SJCRH30 (cell line): ENCODE measurements around the gene IFNGR2. TPM values are rescaled to one million over a fixed set of nuclear protein-coding genes. Genes with fewer than 3 reads are reported as not detected.
"Not testable (repeated sequence)": the region's sequence is repeated elsewhere in the genome, so short reads cannot be mapped to it uniquely, and the experiment has no call there.

Source experiments
- DNase-seq, 2 experiments: peaks; one replicate each; pipeline ENCODE4 v3.0.0-alpha.2; 2015 to 2020
- H3K27ac ChIP-seq: fragments of 250-450 bp; sonication (Bioruptor Pico); 2 replicates; pipeline ENCODE4 v1.5.1; 2020; ENCODE audit warnings: mild to moderate bottlenecking, moderate library complexity
- H3K27me3 ChIP-seq: fragments of 250-450 bp; sonication (Bioruptor Pico); 2 replicates; pipeline ENCODE4 v1.5.1; 2020; ENCODE audit warnings: mild to moderate bottlenecking, moderate library complexity
- H3K36me3 ChIP-seq: fragments of 250-450 bp; sonication (Bioruptor Pico); 2 replicates; pipeline ENCODE4 v1.5.1; 2020; ENCODE audit warnings: mild to moderate bottlenecking, moderate library complexity
- H3K4me1 ChIP-seq: fragments of 250-450 bp; sonication (Bioruptor Pico); 2 replicates; pipeline ENCODE4 v1.5.1; 2020; ENCODE audit warnings: mild to moderate bottlenecking, moderate library complexity
- H3K4me3 ChIP-seq: fragments of 250-450 bp; sonication (Bioruptor Pico); 2 replicates; pipeline ENCODE4 v1.5.1; 2020; ENCODE audit warnings: mild to moderate bottlenecking, moderate library complexity
- H3K9me3 ChIP-seq: fragments of 250-450 bp; sonication (Bioruptor Pico); replicated peaks from 2 replicates; pipeline ENCODE4 v1.5.1; 2020; ENCODE audit warnings: mild to moderate bottlenecking, moderate library complexity
- total RNA-seq: library from RNA; depleted of rRNA; stranded (reverse); fragments of >200 nt; shearing (Covaris generic); gene quantifications from 2 replicates; pipeline ENCODE4 v1.2.3, GENCODE V29; 2014

The IFNGR2 gene
- total RNA-seq, 1 experiment from 2014 or later = 67.1 TPM

DNA sequence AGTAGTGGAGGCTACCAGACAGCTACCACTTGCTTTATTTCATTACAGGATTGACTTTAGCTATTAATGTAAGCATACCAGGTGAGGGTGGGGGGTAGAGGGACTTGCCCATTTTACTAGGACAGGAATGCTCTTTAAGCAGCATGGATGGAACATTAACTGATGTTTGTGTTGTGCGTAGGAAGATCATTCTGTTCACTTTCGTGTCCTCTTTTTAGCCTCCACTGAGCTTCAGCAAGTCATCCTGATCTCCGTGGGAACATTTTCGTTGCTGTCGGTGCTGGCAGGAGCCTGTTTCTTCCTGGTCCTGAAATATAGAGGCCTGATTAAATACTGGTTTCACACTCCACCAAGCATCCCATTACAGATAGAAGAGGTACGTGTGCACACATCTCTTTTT is 29.3 kb downstream of the IFNGR2 start:
- Histone ChIP-seq H3K27me3 (no peaks in the 10 kb centered on the region), H3K4me3 (no peak overlapping the region), H3K36me3 (peaks cover 59% of the 10 kb centered on the region), H3K27ac (no peak overlapping the region), H3K4me1 (no peaks in the 10 kb centered on the region; the same call in 1 of the 2 replicates), H3K9me3 (no peaks in the 10 kb centered on the region)
- no peak for DNase-seq

DNA sequence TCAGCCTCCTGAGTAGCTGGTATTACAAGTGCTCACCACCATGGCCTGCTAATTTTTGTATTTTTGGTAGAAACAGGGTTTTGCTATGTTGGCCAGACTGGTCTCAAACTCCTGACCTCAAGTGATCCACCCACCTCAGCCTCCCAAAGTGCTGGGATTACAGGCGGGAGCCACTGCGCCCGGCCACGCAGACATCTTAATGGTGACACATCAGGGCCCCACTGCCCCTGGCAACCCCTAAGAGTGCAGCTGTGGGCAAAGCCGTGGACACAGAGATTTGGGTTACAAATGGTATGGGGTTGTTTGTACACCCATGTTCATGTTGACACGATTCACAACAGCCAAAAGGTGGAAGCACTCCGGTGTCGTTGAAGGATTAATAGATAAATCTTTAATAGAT is 29.8 kb downstream of the IFNGR2 start:
- Histone ChIP-seq H3K36me3 (peaks cover 61% of the 10 kb centered on the region), H3K27ac (no peak overlapping the region), H3K27me3 (no peaks in the 10 kb centered on the region), H3K4me3 (no peak overlapping the region), H3K9me3 (no peaks in the 10 kb centered on the region), H3K4me1 (no peaks in the 10 kb centered on the region; the same call in 1 of the 2 replicates)
- no peak for DNase-seq

DNA sequence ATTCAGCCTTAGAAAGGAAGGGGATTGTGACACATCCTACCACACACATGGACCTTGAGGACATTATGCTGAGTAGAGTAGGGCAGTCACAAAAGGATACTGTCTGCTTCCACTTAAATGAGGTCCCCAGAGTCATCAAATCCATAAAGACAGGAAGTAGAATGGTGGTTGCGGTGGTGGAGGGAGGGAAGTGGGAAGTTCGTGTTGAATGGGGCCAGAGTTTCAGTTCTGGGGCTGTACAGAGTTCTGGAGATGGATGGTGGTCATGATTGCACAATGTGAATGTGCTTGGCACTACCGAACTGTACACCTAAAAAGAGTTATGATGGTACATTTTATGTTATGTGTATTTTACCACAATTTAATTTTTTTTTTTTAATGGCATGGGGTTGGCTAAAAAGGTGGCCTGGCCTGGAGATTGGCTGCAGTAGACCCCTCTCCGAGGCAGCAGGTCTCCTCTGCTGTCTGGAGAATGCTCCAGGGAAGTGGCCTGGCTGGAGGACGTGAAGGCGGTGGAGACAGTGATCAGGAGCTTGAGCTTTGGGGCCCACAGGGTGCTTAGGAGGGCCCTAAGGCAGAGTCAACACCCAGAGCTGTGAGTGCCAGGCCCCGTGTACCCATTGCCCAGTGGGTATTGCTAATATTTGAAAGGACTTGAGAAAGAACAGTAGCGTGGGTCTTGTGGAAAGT is 30.4 kb downstream of the IFNGR2 start:
- Histone ChIP-seq H3K27me3 (no peaks in the 10 kb centered on the region), H3K4me1 (no peaks in the 10 kb centered on the region; the same call in 1 of the 2 replicates), H3K36me3 (peaks cover 59% of the 10 kb centered on the region), H3K27ac (no peak overlapping the region), H3K4me3 (no peak overlapping the region), H3K9me3 (no peaks in the 10 kb centered on the region)
- no peak for DNase-seq

DNA sequence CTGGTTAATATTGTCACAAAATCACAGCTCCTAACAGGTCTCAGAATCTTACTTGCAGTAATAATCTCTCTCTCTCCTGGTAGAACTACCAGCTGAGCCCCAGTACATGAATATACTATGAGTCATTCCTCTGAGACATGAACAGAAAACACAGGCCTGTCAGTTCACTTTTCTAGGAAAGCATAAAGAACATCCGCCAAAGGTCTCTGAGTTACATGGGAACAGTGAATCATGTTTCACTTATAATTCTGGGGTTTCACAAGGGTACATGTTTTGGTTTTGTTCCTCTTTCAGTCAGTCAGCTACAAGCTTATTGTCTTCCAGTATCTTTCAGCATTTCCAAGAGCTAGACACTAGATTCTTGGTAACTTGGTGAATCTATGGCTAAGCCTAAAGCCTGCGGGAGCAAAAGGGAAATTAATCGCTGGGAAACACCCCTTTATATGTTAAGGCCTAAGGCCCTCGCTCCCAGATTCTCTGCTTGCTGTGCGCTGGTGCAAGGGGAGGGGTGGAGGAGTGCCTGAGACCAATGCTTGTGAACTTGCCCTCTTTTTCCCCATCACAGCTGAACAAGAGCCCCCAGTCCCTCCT is 31.7 kb downstream of the IFNGR2 start:
- no peaks in the 10 kb centered on the region for H3K27me3 ChIP-seq
- no peak for DNase-seq
- no peaks in the 10 kb centered on the region for H3K9me3 ChIP-seq
- no peak overlapping the region for H3K27ac ChIP-seq
- no peak overlapping the region for H3K4me3 ChIP-seq
- no peaks in the 10 kb centered on the region; the same call in 1 of the 2 replicates for H3K4me1 ChIP-seq
- H3K36me3 ChIP-seq = peaks cover 50% of the 10 kb centered on the region

DNA sequence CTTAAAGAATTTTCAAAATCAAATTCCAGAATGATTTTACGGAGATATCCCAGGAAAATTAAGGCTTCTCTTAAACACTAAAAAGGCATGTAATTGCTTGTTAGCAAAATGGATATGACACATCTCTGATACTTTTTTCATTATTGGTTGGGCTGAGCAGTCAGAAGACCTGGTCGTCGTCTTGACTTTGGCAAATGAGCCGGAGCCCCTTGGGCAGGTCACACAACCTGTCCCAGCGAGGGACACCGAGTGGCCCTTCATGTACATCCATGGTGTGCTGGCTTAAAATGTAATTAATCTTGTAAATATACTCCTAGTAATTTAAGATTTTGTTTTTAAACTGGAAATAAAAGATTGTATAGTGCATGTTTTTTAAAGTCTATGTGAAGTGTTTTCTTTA is 33.9 kb downstream of the IFNGR2 start:
- Histone ChIP-seq H3K9me3 (no peaks in the 10 kb centered on the region), H3K27ac (no peak overlapping the region), H3K4me1 (peaks cover 9% of the 10 kb centered on the region), H3K36me3 (peaks cover 30% of the 10 kb centered on the region), H3K4me3 (no peak overlapping the region), H3K27me3 (no peaks in the 10 kb centered on the region)
- DNase-seq = no peak

DNA sequence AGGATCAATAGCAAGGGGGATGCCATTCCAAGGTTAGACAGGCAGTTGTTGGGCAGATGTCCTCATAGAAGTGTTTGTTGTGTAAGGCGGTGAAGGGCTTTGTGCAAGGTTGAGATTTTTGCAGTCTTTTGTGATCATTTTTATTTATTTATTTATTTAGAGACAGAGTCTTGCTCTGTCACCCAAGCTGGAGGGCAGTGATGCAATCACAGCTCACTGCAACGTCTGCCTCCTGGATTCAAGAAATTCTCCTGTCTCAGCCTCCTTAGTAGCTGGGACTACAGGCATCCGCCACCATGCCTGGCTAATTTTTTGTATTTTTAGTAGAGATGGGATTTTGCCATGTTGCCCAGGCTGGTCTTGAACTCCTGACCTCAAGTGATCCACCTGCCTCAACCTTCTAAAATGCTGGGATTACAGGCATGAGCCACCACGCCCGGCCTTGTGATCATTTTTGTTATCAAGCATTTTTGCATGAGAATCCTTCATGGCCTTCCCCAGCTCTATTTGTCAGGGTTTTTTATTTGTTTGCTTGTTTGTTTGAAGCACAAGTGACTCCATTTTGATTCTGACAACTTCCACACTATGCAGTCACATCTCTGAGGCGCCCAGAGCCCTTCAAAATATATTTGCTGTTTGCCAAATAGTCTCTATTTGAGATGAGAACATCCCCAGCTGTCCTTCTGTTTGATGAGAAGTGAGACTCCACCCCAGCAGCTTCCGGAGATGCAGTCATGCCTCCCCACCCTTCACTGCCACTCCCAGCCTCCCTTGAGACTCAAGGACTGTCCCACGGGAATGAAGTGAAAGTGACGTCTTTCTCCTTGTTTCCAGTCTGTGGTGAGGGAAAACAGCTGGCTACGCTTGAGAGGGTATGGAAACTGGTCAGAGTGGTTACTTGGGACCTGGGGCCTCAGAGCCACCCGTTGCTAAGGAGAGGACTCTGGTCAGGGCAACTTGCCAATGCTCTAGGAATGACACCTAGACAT is 38.6 kb downstream of the IFNGR2 start:
- peak; percentile 95 to 97 for DNase-seq
- Histone ChIP-seq H3K4me1 (peaks cover 14% of the 10 kb centered on the region), H3K9me3 (no peaks in the 10 kb centered on the region), H3K27me3 (no peaks in the 10 kb centered on the region), H3K36me3 (peaks cover 12% of the 10 kb centered on the region), H3K27ac (peak overlapping the region; percentile 38), H3K4me3 (no peak overlapping the region)

DNA sequence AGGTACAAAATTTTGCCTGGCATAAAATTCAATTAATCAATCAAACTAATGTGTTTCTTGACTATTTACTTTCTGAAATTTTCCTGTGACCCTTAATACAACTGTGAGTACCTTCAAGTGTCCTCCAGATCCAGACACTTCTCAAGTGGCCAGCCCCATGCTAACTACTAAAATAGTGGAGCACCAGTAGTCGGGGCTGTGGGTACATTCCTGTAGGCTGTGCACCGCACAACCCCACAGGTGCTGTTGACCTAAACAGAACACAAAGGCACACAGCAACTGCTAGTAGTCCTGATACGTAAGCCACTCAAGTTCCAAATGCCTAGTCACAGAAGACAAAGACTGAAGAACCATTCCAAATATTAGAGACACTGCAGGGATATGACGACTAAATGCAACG is 40.0 kb downstream of the IFNGR2 start:
- H3K9me3 ChIP-seq = no peaks in the 10 kb centered on the region
- H3K27me3 ChIP-seq = no peaks in the 10 kb centered on the region
- peaks cover under 1% of the 10 kb centered on the region for H3K36me3 ChIP-seq
- H3K4me3 ChIP-seq = no peak overlapping the region
- no peak for DNase-seq
- H3K4me1 ChIP-seq = peaks cover 14% of the 10 kb centered on the region
- H3K27ac ChIP-seq = no peak overlapping the region

DNA sequence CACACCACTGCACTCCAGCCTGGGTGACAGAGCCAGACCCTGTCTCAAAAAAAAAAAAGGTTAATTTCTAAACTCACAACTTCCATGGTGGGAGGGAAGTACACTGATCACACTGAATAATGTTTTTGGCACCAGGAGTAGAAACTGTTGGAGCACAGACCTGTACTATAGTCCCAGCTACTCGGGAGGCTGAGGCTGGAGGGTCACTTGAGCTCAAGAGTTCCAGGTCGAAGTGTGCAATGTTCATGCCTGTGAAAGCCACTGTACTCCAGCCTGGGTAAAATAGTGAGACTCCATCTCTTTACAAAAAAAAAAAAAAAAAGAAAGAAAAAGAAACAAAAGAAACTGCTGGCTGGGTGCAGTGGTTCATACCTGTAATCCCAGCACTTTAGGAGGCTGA is 41.3 kb downstream of the IFNGR2 start:
- no peak for DNase-seq
- no peak overlapping the region for H3K27ac ChIP-seq
- no peaks in the 10 kb centered on the region for H3K27me3 ChIP-seq
- no peaks in the 10 kb centered on the region; the same call in 1 of the 2 replicates for H3K36me3 ChIP-seq
- no peaks in the 10 kb centered on the region for H3K9me3 ChIP-seq
- no peak overlapping the region for H3K4me3 ChIP-seq
- peaks cover 14% of the 10 kb centered on the region for H3K4me1 ChIP-seq

DNA sequence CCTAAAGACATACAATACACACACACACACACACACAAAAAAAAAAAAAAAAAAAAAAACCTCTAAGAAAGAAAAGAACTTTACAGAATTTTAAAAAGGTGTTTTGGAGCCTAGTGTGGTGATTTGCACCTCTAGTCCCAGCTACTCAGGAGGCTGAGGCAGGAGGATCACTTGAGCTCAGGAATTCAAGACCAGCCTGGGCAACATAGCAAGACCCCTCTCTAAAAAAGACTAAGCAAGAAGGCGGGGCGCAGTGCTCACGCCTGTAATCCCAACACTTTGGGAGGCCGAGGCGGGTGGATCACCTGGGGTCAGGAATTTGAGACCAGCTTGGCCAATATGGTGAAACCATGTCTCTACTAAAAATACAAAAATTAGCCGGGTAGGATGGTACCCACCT is 43.4 kb downstream of the IFNGR2 start:
- not testable (repeated sequence) for H3K4me1 ChIP-seq, H3K36me3 ChIP-seq, H3K27me3 ChIP-seq, H3K9me3 ChIP-seq, DNase-seq, H3K27ac ChIP-seq, H3K4me3 ChIP-seq

DNA sequence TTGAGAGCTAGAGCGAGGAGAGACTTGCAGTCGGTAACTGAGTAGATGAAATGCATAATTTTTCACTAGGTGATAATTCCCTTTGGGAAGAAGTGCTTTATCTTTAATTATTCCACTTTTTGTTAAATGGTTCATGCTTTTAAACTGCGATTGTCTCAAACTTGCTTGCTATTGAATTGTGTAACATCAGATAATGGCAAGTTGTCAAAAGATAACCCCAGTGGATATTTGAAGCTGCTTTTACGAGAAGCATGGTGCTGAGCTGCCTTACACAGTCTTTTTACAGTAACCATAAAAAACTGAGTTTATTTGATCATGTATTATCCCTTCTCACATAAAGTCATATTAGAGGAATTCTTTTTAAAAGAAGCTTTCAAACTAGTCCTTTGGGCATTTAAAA is 46.4 kb downstream of the IFNGR2 start:
- no peaks in the 10 kb centered on the region for H3K27me3 ChIP-seq
- no peaks in the 10 kb centered on the region for H3K4me1 ChIP-seq
- H3K27ac ChIP-seq = no peak overlapping the region
- no peaks in the 10 kb centered on the region for H3K9me3 ChIP-seq
- H3K36me3 ChIP-seq = no peaks in the 10 kb centered on the region; the same call in 1 of the 2 replicates
- DNase-seq = no peak
- H3K4me3 ChIP-seq = no peak overlapping the region

DNA sequence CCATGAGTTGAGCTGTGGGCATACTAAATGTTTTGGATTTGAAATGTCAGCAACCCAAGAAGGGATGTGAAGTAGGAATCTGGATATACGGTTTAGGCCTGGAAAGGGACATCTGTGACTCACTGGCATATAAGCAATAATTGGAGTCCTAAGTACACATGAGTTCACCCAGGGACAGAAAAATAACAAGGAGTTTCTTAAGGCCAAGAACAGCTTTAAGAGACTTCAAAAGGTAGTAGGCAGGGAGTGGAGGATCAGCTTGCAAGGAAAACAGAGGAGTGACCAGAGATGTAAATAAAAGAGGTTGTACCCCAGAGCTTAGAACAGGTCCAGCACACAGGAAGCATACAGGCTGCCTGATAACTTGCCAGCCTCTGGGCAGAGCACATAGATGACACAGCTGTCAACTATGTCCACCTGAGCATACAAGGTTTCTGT is 48.4 kb downstream of the IFNGR2 start:
- Histone ChIP-seq H3K27ac (no peak overlapping the region), H3K36me3 (no peaks in the 10 kb centered on the region; the same call in 1 of the 2 replicates), H3K9me3 (no peaks in the 10 kb centered on the region), H3K27me3 (no peaks in the 10 kb centered on the region), H3K4me3 (no peak overlapping the region), H3K4me1 (no peaks in the 10 kb centered on the region)
- no peak for DNase-seq

DNA sequence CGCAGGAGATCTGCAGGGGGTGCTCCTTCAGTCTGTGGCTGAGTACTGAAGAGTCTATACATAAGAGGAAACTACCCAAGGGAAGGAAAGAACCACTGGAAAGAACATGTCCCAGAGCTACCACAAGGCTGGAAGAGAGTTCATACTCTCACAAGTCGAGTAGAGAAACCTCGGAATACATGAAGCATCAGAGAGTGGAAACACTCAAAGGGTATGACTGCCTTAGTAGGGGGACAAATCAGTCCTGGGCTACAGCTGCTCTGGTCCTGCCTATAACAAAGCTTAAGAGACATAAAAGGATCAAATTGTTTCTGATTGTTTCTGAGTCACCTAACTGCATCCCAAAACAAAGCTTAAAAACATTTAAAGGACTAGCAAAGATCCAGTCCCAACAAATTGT is 49.1 kb downstream of the IFNGR2 start:
- H3K36me3 ChIP-seq = no peaks in the 10 kb centered on the region; the same call in 1 of the 2 replicates

DNA sequence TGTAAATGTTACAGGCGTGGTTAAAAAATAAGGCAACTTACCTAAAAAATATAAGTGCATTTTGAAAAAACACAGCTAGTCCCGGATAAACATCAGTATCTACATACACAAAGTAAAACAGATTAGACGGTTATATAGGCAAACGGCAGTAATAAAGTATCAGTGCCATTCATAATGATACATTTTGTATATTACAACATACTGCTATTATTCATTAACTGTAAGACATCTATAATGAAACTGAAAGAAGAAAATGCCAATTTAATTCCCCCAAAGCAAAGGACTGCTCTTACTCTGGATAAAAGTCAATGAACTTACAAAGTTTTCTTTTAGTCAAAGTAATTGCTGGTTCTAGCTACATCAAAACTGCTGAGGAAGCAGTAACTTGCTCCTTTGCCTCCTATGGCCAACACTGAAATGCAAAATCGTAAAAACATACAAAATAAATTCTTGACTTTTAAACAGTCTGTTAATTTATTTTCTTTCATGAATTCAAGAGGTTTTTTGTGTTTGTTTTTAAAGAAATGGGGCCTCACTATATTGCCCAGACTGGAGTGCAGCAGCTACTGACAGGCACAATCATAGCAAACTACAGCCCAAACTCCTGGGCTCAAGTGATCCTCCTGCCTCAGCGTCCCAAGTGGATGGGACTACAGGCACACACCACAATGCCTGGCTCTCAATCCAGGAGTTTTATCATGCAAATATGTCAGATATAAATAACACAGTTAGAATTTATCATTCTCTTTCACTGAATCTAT is 52.7 kb downstream of the IFNGR2 start:
- Histone ChIP-seq H3K9me3 (no peaks in the 10 kb centered on the region), H3K4me3 (no peak overlapping the region), H3K4me1 (no peaks in the 10 kb centered on the region), H3K27ac (no peak overlapping the region), H3K27me3 (no peaks in the 10 kb centered on the region), H3K36me3 (no peaks in the 10 kb centered on the region)
- no peak for DNase-seq

More for the DNA sequence above, 49.1 kb downstream of the IFNGR2 start:
- H3K27me3 ChIP-seq = no peaks in the 10 kb centered on the region
- H3K27ac ChIP-seq = no peak overlapping the region
- H3K9me3 ChIP-seq = no peaks in the 10 kb centered on the region
- no peaks in the 10 kb centered on the region for H3K4me1 ChIP-seq
- H3K4me3 ChIP-seq = no peak overlapping the region
- no peak for DNase-seq

DNA sequence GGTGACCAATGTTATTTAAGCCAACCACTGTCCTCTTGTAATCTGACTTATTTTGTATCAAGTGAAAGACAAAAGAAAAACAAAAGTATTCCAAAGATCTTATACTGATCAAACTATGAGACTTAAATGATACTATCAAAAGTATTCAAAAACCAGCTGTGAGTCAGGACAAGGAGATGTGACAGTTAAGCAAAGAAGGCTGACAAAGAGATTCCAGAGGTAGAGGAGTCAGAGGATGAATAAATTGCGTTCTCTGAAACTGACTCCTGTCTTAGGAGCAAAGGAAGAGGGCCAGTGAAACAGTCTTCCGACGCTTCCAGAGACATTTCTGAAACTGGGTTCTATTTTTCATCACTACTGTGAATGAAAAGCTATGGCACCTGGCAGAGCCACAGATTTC is 55.6 kb downstream of the IFNGR2 start:
- H3K27ac ChIP-seq = no peak overlapping the region

More for the DNA sequence above, 55.6 kb downstream of the IFNGR2 start:
- no peak for DNase-seq
- no peak overlapping the region for H3K4me3 ChIP-seq
- no peaks in the 10 kb centered on the region for H3K4me1 ChIP-seq
- H3K9me3 ChIP-seq = no peaks in the 10 kb centered on the region
- no peaks in the 10 kb centered on the region for H3K27me3 ChIP-seq
- H3K36me3 ChIP-seq = no peaks in the 10 kb centered on the region; the same call in 1 of the 2 replicates
